Measurements from ENCODE around the gene MAP3K13.

- TF ChIP-seq, protein P1, sequence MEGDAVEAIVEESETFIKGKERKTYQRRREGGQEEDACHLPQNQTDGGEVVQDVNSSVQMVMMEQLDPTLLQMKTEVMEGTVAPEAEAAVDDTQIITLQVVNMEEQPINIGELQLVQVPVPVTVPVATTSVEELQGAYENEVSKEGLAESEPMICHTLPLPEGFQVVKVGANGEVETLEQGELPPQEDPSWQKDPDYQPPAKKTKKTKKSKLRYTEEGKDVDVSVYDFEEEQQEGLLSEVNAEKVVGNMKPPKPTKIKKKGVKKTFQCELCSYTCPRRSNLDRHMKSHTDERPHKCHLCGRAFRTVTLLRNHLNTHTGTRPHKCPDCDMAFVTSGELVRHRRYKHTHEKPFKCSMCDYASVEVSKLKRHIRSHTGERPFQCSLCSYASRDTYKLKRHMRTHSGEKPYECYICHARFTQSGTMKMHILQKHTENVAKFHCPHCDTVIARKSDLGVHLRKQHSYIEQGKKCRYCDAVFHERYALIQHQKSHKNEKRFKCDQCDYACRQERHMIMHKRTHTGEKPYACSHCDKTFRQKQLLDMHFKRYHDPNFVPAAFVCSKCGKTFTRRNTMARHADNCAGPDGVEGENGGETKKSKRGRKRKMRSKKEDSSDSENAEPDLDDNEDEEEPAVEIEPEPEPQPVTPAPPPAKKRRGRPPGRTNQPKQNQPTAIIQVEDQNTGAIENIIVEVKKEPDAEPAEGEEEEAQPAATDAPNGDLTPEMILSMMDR (IDR thresholded peaks at IDR 0.05): no peak
- TF ChIP-seq POLR2A (IDR thresholded peaks at IDR 0.05): no peak
These were observed 797 bp downstream of the MAP3K13 start for GRCh38 chr3:185363662-185364203.

Measured in adrenal gland (tissue), 5 donors.